Caki2 (cell line): ENCODE results near the gene OTOP2. TPM values are rescaled to one million over a fixed set of nuclear protein-coding genes. Genes with fewer than 3 reads are reported as not detected.

ENCODE experiments used
- DNase-seq: peaks from one replicate; pipeline ENCODE4 v3.0.0-alpha.2; 2015; ENCODE audit warnings: low read depth
- in situ Hi-C: cut with HindIII; loops from 2 replicates; pipeline ENCODE4 v1.10.0; 2016; ENCODE audit warnings: low sequenced_read_pairs, low pct_unique_long_range_greater_than_20kb, mixed read lengths
- total RNA-seq: library from RNA; depleted of rRNA; stranded (reverse); fragments of >200 nt; shearing (Covaris generic); gene quantifications from 2 replicates; pipeline ENCODE4 v1.2.3, GENCODE V29; 2014; ENCODE audit warnings: low replicate concordance

The OTOP2 gene
- total RNA-seq, 1 experiment from 2014 or later = not detected

DNA sequence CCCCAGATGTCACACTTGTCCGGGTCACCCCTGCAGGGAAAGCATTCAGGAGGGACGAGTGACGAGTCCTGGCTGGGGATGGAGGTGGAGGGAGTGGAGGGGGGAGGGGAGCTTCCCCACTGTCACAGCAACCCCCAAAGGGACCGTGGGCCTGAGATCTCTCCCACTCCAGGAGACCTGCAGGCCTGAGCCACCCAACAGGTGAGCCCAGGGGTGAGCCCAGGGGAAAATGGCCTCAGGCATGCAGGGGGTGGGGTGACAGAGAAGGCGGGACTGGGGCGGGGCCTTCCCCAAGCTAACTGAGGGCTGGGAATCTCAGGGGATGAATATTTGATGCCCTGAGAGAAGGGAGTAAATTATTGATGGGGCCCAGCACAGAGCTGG lies 3.4 kb upstream of the OTOP2 start:
- in situ Hi-C loops = no loop called here
- DNase-seq = no peak

DNA sequence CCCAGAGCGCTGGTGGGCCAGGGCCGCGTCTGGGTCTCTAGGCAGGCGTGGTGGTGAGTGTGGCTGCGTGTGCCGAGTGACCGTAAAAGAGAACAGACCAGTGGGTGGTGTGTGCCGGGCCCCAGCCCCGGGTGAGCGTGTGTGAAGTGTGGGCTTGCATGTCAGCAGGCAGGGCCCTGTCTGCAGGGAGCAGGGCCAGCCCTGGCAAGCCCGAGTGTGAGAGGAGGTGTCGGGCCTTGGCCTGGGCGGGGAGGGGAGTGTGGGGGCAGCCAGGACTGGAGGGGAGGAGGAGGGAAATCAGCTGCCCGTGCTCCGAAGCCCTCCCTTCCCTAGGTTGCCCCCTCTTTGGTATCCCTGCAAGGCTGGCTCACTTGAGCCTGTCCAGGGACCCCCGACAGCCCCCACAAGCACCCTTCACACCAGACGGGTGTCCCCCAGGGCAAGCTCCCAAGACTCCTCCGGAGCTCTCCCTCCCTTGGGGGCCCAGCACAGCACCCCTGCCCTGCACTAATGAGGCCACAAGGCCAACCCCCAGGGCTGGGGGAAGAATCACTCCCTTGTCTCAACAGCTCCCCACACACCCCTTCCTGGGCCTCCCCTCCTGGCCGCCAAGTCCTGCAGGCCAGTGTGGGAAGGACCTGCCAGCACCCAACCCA lies 2.9 kb upstream of the OTOP2 start:
- DNase-seq = no peak
- in situ Hi-C loops = no loop called here

GRCh38 chr17:74921769-74922168 lies 2.3 kb upstream of the OTOP2 start:
- DNase-seq = no peak
- in situ Hi-C loops = no loop called here

- no peak for DNase-seq
- in situ Hi-C loops = no loop called here
Measured at GRCh38 chr17:74922172-74922571, 1.9 kb upstream of the OTOP2 start.

DNA sequence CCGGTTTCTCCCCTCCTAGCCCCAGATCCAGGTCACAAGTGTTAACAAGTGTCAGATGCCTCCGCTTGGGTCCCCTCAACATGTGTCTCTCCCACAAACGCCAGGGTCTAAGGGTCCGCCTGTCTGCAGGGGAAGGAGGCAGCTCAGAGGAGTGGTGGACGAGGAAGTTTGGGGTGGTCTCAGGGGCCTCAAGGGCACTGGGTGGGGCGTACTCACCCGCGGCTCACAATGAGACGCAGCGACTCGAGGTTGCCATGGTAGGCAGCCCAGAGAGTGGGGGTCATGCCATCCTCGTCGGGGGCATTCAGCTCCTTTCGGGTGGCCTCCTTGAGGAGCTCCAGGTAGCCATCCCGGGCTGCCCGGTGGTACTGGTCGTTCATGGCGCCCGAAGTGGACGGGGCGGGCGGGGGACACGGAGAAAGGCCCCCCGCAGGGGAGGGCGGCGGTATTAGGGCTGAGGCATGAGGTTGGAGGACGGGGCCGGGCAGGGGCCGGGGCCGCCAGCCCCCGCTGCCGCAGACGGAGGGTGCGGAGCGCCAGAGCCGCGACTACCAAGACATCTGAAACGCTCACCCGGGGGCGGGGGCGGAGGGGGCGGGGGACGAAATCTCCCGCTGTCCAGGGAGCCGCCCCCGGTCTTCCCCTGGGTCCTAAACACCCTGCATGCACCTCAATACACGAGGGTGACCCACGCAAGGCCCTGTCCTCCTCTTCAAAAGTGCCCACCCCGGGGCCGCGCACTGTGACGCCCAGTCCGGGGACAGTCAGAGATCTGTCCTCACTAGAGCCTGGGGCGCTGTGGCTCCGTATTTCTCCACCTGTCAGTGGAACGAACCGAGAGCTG lies 1.2 kb upstream of the OTOP2 start, which contains the start of gene USH1G:
Gene USH1G (minus strand): TSS at position 562 of the 844 bp plus-strand sequence. CDS start 182 bp downstream, at position 380.
- peak; percentile 19 for DNase-seq
- in situ Hi-C loops = no loop called here

DNA sequence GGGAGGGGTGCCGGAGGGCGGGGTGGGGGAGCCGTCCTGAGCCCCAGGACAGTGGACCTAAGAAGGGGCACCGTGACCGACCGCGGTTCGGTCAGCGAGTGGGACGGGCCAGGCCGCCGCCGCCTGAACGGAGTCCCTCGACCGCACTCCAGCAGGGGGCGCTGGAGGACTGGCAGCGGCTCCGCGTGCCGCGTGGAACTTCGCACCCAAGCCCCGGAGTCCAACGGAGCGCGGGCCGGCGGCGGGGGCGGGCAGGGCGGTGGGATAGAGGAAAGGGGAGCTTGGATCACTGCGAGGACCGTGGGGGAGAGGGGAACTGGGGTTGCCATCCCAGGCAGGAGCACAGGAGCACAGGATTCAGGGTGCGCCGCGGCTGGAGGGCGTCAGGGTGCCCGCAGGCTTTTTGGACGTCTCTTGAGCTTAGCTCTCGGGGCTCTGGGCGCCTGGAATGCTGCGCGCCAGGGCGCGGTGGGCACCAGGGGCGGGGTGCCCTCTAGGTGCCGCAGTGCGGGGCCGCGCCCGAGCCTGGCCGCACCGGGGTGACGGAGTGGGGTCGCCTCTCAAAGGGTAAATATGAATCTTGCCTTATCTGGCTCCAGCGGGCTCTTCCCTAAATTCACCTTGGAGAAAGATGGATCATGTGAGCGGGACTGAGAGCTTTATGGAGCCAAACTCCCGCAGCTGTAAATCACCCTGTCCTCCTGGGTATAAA lies 379 bp upstream of the OTOP2 start:
- in situ Hi-C loops = no loop called here

DNA sequence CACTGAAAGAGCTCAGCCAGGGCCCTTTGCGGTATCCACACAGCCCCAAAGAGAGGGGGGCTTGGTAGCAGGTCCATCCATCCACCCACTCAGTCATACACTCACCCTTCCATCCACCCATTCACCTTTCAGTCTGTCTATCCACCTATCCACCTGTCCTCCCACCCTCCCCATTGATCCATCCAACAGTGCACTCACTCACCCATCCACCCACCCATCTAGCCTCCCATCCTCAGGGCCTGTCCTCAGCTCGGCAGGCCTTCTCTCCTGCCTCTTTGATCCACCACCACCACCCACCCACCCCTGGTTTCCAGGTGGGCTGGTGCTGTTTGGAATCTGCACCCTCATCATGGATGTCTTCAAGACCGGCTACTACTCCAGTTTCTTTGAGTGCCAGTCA lies 1.2 kb downstream of the OTOP2 start:
- in situ Hi-C loops = no loop called here
- DNase-seq = no peak

More for the DNA sequence above, 379 bp upstream of the OTOP2 start:
- DNase-seq = no peak

- in situ Hi-C loops = no loop called here
- DNase-seq = no peak
Measured at GRCh38 chr17:74928786-74929185, 4.7 kb downstream of the OTOP2 start.

- DNase-seq = no peak
- in situ Hi-C loops = no loop called here
Measured at GRCh38 chr17:74930535-74931036, 6.5 kb downstream of the OTOP2 start.

DNA sequence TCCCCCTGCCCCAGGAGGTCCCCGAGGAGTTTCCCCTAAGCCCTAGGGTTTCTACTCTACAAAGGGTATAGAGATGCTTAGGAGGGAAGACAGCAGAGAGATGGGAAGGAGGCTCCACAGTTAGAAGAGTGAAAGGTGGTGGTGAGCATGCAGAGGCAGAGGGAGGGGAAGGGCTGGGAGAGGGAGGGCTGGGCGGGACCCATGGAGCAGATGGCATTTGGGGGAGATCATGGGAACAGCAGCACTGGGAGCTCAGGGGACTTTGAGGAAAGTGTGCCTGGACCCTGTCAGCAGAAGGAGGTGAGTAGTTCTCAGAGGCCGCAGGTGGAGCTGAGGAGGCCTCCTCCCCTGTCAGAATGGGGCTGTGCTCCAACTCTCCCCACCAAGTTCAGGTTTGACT lies 11.0 kb downstream of the OTOP2 start:
- in situ Hi-C loops = no loop called here
- DNase-seq = no peak

DNA sequence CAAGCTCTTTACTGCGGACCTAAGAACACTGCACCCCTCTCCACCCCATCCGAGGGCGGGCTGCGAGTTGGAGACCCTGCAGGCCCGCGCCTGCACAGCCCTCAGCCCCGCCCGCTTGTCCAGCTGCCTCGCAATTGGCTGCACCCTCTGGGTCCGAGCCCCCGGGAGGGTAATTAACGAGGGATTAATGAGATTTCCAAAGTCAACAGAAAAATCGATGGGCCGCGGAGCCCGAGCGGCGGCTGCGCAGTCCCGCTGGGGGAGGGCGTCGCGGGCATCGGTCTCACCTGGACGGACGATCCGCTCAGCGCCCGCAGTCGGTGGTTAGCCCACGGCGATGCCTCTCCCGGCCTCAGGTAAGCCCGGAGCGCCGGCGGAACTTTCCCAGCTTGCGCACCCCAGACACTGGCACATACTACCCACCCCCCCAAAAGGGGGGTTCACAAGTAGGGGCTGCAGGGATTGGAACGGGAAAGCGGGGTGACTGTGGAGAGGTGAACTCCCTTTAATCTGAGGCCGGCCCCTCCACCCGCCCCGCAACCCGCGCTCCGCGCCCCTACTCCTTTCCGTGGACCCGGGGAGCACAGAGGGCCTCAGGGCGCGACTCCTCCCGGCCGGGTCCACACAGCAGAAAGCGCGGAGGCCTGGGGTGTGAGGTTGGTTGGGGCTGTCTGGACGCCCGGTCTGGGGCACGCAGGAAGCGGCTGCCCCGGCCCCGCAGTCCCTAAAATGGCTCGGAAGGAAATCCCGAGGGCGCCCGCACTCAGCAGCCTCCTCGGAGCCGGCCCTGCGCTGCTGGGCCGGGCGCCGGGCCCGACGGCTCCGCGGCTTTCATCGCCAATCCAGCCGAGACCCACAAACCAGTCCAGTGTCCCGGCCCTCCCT lies 11.8 kb downstream of the OTOP2 start, which contains the start of gene OTOP3:
Gene OTOP3 (plus strand): TSS at position 314 of the 885 bp plus-strand sequence. CDS start 24 bp downstream, at position 338.
- no peak for DNase-seq
- in situ Hi-C loops = no loop called here

- DNase-seq = no peak
- in situ Hi-C loops = no loop called here
Measured at GRCh38 chr17:74936470-74936799, 12.4 kb downstream of the OTOP2 start.

DNA sequence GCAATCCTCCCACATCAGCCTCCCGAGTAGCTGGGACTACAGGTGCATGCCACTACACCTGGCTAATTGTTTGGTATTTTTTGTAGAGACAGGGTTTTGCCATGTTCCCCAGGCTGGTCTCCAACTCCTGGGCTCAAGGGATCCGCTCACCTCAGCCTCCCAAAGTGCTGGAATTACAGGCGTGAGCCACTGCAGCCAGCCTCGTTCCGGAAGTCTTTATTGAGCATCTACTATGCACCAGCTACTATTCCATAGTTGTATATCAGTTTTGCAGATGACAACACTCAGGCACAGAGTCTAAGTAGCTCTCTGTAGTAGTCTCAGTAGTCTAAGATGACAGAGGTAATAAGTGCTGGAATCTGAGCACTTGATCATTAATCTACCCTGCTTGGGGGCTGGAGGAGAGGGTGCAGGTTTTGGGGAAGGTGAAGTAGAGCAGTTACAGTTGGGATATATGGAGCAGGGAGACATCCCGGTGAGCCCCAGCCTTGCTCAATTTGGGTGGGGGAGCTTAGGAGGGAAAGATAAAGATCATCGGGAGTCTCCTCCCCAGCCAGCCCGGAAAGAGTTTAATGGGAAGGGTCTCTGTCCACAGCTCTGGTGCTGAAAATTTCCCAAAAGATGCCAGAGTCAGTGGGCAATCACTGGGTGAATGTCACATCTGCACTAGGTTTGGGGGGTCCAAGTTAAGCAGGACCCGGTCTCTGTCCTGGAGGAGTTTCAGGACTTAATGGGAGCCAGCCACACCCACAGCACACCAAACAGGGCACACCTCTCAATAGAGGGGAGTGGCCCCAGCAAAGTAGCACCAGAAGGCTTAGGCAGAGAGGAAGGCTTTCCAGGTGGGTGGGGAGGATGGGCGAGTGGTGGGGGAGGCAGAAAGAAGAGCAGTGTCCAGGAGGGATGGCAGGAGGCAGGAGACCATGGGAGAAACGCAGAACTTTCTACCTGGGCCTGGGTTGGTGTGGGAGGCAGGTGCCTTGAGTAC lies 13.3 kb downstream of the OTOP2 start:
- no peak for DNase-seq
- in situ Hi-C loops = no loop called here

DNA sequence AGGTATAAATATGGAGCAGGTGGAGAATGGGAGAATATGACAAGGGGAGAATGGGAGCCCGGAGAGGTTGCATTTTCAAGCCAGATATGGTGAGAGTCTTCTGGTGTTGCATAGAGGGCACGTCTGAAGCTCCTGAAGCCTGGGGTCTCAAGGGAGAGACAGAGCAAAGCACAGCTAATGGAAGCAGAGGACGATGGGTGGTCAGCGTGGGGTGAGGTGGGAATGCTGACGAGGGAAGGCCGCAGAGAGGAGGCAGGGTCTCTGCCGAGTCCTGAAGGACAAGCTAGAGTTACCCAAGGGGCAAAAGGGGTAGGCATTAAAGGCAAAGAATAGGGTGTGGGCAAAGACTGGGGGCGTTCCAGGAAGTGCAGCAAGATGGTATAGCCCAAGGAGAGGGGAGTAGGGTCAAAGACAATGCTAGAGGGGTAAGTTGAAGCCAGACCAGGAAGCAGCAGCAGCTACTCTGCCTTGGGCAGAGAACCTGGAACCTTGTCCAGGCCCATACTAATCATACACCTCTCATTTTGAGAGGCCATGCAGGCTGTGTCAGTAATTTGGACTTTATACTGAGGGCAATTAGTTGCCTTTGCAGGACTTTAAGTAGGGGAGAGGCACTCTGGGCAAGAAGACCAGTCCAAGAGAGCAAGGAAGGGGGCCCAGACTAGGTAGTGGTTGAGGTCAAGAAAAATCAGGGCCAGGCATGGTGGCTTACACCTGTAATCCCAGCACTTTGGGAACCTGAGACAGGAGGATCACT lies 14.3 kb downstream of the OTOP2 start:
- DNase-seq = no peak
- in situ Hi-C loops = no loop called here

- DNase-seq = no peak
- in situ Hi-C loops = no loop called here
Measured at GRCh38 chr17:74939534-74939933, 15.5 kb downstream of the OTOP2 start.

- no peak for DNase-seq
- in situ Hi-C loops = no loop called here
Measured at GRCh38 chr17:74941128-74941725, 17.2 kb downstream of the OTOP2 start.
